C4-2B (cell line): Measurements from ENCODE around the gene MID1IP1.

Experiments used
- H3K27ac ChIP-seq: fragments of 450-650 bp; 2 replicates; pipeline ENCODE4 v1.5.1; 2017
- ZFX ChIP-seq: fragments of 450-650 bp; IDR thresholded peaks from 2 replicates; pipeline ENCODE4 v1.6.1; 2017
- TF ChIP-seq, protein P1 (sequence below): fragments of 450-650 bp; conservative IDR thresholded peaks from 2 replicates; pipeline ENCODE4 v1.5.1; 2017; ENCODE audit warnings: mild to moderate bottlenecking

The MID1IP1 gene

DNA sequence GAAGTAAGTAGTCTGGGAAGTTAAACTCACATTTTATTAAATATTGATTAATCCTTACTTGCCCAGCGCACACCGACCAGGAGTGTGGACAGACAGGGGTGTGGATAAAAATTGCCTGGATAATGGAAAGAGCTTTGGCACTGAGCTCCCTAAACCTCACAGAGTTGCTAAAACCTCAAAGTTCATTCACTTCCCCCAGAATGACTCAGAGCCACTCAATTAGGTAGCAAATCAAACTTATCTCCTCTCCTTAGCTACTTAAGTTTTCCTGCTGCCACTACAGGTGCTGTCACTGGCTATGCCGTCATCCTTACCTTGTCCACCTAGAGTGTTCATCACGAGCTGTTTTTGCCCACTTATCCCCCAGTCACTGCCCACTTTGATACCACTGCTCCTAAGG is 27.0 kb upstream of the MID1IP1 start:
- TF ChIP-seq, protein P1, sequence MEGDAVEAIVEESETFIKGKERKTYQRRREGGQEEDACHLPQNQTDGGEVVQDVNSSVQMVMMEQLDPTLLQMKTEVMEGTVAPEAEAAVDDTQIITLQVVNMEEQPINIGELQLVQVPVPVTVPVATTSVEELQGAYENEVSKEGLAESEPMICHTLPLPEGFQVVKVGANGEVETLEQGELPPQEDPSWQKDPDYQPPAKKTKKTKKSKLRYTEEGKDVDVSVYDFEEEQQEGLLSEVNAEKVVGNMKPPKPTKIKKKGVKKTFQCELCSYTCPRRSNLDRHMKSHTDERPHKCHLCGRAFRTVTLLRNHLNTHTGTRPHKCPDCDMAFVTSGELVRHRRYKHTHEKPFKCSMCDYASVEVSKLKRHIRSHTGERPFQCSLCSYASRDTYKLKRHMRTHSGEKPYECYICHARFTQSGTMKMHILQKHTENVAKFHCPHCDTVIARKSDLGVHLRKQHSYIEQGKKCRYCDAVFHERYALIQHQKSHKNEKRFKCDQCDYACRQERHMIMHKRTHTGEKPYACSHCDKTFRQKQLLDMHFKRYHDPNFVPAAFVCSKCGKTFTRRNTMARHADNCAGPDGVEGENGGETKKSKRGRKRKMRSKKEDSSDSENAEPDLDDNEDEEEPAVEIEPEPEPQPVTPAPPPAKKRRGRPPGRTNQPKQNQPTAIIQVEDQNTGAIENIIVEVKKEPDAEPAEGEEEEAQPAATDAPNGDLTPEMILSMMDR: no peak
- no peak for TF ChIP-seq ZFX
- H3K27ac ChIP-seq: no peak overlapping the region

DNA sequence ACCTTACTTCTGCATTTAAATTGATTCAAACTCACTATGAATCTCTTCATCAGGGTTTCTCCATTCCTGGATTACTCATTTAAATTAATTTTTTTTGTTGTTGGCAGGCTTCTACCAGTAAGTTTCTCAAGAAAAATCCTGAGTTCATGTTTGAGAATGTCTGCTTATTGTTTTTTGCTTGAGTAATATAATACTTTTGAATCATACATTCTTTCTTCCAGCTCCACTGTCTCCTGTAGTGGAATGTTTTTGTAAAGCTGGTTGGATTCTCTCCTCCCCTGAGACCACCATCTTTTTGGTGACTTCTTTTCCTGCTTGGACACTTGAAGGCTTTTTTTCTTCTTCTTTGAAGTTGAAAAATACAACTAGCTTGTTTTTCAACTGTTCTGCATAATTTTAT is 4.3 kb upstream of the MID1IP1 start:
- no peak for TF ChIP-seq ZFX
- TF ChIP-seq, protein P1: no peak
- H3K27ac ChIP-seq: no peak overlapping the region

DNA sequence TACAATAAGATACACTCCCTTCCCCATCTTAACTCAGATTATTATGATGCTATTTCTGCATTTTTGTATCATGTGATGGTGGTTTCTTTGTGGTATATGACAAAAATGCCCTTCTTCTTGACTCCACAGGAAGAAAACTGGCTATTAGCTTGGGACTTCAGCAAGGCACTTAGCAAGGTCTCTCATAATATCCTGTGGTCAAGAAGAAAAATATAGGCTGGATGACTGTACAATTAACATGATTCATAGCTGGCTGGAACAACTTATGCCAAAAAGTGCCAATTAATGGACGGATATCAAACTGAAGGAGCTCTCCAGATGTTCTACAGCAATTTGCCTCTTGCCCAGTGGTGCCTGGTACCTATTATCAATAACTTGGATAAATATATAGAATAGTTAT is 2.3 kb upstream of the MID1IP1 start:
- TF ChIP-seq, protein P1: no peak
- TF ChIP-seq ZFX: no peak
- no peak overlapping the region for H3K27ac ChIP-seq

DNA sequence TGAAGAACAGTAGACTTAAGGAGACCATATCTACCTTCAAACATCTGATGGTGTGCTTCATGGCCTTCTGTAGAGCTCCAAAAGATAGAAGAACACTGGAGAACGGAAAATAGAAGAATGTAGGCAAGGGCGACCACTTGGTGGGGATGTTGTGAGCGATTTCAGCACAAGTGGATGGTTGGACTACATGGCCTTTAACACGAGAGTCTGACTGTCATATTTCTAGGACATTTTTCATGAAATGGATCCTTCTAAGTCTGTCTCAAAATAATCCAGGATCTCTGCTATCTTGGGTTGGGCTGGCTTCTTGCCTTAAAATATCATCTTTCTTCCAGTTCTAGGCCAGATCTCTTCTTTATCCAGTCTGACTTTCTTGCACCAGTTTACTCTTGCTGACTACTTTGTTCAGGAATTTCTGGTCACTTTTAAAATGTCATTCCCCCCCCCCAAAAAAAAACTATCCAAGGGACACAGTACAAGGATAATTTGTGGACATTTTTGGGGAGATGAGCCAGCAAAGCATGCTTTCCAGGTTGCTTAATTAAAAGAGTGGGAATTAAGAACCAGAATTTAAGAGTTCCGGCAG is 1.2 kb upstream of the MID1IP1 start:
- TF ChIP-seq, protein P1: no peak
- no peak for TF ChIP-seq ZFX
- peak overlapping the region; percentile 85 for H3K27ac ChIP-seq

DNA sequence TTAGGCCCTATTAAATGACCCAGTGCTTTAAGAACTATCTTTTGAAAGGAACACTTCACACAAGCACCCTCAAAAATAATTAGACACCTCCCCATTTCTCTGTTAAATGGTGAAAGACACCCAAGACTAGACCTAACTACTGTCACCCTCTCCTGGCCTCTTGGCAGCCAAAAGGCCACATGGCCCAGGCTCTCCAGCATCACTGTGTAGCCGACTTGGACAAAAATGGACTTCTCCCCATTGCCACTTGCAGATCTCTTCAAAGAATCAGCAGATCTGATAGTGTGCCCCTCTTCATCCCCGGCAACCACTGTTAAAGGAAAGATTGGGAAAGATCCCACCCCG is 2.0 kb downstream of the MID1IP1 start:
- H3K27ac ChIP-seq: peak overlapping the region; percentile 99
- TF ChIP-seq ZFX: 0 out of 2 replicates have a peak, but pooled peaks have one; percentile 21
- TF ChIP-seq, protein P1: no peak

DNA sequence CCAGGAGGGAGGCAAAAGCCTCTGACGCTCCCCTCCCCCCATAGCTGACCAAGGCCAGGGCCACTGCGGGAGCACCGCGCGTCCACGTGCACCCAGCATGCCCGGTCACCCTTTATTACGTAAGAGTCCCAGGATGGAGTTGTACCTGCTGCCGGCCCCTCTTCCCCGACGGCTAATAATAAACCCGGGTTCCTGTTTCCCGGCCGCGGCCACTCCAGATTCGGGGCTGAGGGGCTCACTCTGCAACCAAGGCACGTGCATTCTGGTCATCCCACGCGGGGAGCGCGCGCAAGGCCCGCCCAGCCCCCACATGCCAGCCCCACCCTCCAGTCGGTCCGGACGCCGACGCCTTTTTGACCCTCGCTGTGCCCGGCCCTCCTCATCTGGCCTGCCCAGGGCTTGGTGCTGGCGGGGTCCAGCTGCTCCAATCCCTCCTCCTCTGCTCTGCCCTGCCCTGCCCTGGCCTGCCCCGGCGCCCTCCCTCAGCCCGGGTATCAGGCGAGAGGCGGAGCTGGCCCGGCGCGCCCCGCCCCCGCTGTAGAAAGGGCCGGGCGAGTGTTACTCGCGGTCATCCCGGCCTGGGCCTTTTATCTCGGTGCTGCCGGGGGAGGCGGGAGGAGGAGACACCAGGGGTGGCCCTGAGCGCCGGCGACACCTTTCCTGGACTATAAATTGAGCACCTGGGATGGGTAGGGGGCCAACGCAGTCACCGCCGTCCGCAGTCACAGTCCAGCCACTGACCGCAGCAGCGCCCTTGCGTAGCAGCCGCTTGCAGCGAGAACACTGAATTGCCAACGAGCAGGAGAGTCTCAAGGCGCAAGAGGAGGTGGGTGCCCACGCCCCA is 2.6 kb downstream of the MID1IP1 start:
- TF ChIP-seq, protein P1: no peak
- 0 out of 2 replicates have a peak, but pooled peaks have one; percentile 0 for TF ChIP-seq ZFX
- peak overlapping the region; percentile 99 for H3K27ac ChIP-seq

DNA sequence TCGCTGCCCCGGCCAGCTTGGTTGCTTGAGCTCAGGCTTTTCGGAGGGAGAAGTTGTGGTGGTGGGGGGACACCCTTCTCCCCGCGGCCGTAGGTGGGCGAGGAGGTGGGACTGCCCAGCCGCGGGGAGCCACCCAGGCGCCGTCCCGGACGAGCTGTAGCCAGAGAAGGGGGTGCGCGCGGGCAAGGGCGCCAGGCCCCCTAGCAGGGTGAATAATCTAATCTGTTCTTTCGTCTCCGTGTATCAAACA is 3.1 kb downstream of the MID1IP1 start:
- H3K27ac ChIP-seq: peak overlapping the region; percentile 99

More for the DNA sequence above, 3.1 kb downstream of the MID1IP1 start:
- TF ChIP-seq ZFX: no peak
- TF ChIP-seq, protein P1: no peak
